ENCODE results near the gene DENND5A.

DNA sequence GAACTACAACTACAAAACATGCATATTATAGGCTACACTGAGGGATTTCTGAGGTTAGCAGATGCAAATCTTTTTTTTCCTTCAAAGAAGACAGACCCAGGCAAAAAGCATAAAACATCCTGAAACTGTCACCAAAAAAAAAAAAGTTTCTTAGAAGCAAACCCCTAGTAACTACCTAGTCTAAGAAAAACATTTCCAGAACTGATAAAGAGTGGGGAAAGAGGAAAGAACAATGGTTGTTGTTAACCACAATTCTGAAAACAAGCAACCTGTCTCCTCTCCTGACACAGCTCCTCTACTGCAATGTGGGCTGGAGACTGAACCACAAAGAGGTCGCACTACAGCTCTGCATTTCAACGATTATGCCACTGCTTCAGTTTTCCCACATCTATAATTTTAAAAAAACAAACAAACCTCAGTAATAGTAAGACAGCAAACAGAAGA lies 15.0 kb downstream of the DENND5A start:
- TF ChIP-seq, protein P1, sequence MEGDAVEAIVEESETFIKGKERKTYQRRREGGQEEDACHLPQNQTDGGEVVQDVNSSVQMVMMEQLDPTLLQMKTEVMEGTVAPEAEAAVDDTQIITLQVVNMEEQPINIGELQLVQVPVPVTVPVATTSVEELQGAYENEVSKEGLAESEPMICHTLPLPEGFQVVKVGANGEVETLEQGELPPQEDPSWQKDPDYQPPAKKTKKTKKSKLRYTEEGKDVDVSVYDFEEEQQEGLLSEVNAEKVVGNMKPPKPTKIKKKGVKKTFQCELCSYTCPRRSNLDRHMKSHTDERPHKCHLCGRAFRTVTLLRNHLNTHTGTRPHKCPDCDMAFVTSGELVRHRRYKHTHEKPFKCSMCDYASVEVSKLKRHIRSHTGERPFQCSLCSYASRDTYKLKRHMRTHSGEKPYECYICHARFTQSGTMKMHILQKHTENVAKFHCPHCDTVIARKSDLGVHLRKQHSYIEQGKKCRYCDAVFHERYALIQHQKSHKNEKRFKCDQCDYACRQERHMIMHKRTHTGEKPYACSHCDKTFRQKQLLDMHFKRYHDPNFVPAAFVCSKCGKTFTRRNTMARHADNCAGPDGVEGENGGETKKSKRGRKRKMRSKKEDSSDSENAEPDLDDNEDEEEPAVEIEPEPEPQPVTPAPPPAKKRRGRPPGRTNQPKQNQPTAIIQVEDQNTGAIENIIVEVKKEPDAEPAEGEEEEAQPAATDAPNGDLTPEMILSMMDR (IDR thresholded peaks at IDR 0.05): no peak
- no peak for TF ChIP-seq POLR2A (IDR thresholded peaks at IDR 0.05)

All from body of pancreas (tissue), 4 donors.